GM12865 (cell line): ENCODE results near the gene CADM1.

Experiments used
- DNase-seq: peaks from one replicate; pipeline ENCODE4 v3.0.0; 2010; ENCODE audit warnings: low read depth
- H3K4me3 ChIP-seq: 2 replicates; pipeline ENCODE4 v1.5.1; 2011; ENCODE audit warnings: mild to moderate bottlenecking, low read depth, low read length, control low read depth
- CTCF ChIP-seq: IDR thresholded peaks from 2 replicates; pipeline ENCODE4 v1.5.1; 2011; ENCODE audit warnings: low read length, control low read depth, low read depth, inconsistent platforms; ENCODE audit not compliant: insufficient read depth; ENCODE audit errors: missing control alignments

Gene CADM1

DNA sequence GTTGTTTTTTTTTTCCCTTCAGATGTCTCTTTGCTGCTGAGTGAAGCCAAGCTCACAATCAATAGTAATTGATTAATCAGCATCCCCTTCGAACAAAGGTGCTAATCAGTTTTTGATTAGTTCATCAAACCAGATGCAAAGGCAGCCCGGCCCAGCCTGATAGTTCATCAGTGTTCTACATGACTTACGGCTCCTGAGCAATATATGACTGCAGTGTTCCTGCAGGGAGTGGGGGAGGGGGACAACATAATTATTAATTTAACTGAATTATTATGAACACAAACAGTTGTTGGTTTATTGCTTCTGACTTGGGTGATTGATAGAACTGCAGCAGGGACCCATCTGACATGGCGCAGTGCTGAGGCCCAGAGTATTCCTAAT is 315.3 kb downstream of the CADM1 start:
- no peak for DNase-seq
- TF ChIP-seq CTCF: no peak

DNA sequence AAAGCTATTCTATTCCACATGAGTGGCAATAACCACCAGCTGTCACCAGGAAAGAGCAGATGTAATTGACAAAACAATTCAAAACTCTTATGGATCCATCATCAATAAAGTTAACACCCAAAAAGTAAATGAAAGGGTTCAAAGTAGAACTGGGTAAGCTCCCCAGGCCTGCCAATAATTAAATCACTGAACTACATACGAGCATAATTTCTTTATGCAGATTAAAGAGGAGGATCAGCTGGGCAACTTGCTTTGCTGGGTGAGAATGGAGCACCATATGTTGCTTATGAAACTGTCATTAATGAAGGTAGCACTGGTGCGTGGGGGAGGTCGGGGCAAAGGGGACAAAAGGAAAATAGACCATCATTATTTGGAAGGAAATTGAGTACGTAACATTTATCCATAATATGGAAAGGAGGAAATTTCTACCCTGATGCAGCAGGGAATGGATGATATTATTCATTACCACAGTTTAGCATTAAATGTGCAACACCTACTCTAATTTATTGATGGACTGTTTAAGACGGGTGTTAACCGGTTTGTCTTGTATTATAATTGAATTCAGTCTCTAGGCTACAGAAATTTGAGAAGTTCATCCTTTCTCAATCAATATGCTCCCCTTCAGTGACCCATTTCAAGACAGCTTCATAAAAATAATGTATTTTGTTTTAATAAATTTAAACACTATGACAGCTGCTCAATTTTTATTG is 315.9 kb downstream of the CADM1 start:
- TF ChIP-seq CTCF: no peak
- DNase-seq: no peak
- H3K4me3 ChIP-seq: no peak overlapping the region

More for the DNA sequence above, 315.3 kb downstream of the CADM1 start:
- no peak overlapping the region for H3K4me3 ChIP-seq

GRCh38 chr11:115185931-115186330 is 318.3 kb downstream of the CADM1 start:
- no peak for TF ChIP-seq CTCF
- no peak overlapping the region for H3K4me3 ChIP-seq
- no peak for DNase-seq

GRCh38 chr11:115185507-115185906 is 318.7 kb downstream of the CADM1 start:
- TF ChIP-seq CTCF: no peak
- DNase-seq: no peak
- no peak overlapping the region for H3K4me3 ChIP-seq

DNA sequence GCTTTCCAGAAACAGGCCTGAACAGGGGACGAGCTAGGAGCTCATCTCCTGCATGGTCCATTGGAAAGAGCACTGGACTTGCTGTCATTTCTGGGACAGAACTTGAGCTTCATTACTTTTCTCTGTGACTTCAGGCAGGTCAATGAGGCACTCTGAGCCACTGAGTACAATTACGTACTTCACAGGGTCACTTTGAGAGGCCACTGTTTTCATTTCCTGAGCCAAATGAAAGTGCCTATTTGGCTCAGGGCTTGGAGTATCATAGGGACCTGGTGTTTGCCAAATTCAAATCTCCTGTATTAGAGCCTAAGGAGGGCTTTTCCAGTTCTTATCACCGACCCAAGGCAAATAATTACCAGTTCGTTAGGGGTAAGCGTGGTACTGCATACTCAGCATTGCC is 319.3 kb downstream of the CADM1 start:
- no peak overlapping the region for H3K4me3 ChIP-seq
- TF ChIP-seq CTCF: no peak
- DNase-seq: no peak

DNA sequence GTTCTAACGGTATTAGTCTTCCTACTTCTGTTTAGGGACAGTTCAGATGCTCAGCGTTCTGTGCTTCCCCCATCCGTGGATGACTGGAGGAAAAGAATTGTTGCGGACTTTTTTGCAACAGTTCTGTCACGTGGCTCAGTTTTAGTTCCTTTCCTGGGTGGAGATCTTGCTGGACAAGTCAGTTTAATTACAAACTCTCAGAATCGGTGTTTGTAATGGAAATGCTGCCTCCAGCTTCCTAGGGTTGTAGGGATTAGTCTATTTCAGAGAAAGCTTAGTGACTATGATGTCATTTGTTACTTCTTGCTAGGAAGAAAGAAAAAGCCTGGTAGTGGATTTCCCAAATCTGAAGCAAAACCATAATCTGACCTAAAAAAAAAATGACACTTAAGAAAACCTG is 320.4 kb downstream of the CADM1 start:
- TF ChIP-seq CTCF: no peak
- no peak overlapping the region for H3K4me3 ChIP-seq
- DNase-seq: no peak

- H3K4me3 ChIP-seq: no peak overlapping the region
- no peak for TF ChIP-seq CTCF
- DNase-seq: no peak
These were observed 321.1 kb downstream of the CADM1 start for GRCh38 chr11:115183136-115183535.
